GM21737 (cell line): Measurements from ENCODE around the gene CD80.

Source experiments
- ATAC-seq: cut with Tn5 transposase; IDR thresholded peaks from one replicate; pipeline ENCODE4 v1.9.1; 2021; ENCODE audit warnings: mild to moderate bottlenecking, moderate library complexity; ENCODE audit not compliant: unreplicated experiment

The CD80 gene

DNA sequence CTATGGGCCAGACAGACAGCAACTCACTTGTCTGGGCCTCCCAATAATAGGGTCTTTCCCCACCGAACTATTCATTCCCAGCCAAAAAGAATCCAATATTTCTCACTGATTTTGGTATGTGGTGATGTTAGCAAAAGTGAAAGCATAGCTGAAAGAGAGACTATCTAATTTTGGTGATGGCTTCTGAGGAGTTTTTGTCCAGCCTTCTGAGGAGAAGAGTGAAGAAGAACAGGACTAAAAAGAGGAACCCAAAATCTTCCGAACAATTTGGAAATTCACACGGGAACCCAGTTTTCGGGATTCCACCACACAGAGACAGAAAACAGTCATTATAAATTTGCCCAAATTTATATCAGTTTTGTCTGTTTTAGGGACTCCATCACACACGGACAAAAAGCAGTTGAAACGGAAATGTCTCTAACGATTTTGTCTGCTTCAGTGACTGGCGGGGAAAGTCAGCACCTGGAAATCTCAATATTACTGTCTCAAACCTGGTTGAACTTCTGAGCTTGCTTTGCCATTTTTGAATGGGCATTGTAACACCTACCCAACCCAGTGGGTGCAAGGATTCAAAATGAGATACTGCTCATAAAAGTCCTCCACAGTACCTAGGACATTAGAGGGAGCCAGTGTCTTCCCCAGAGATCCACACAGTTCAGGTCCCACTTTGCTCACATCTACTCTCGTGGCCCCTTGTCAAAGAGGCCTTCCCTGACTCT is 9.1 kb downstream of the CD80 start:
- ATAC-seq: no peak

DNA sequence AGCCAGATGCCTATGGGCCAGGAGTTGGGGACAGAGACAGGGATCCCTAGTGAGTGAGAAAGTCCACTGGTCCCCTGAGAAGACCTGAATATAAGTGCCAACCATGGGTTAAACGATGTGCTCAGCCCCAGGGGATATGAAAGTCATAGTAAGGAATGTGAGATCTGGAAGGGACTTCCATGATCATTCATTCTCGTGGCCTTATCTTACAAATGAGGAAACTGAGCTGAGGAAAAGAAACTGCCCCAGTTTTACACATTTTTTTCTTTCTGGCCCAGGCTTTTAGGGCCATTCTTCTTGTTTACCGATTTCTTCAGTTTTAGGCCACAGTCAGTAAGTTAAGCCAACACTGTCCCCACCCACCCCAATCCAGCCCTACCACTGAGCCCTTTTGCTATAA is 11.1 kb downstream of the CD80 start:
- ATAC-seq: no peak

DNA sequence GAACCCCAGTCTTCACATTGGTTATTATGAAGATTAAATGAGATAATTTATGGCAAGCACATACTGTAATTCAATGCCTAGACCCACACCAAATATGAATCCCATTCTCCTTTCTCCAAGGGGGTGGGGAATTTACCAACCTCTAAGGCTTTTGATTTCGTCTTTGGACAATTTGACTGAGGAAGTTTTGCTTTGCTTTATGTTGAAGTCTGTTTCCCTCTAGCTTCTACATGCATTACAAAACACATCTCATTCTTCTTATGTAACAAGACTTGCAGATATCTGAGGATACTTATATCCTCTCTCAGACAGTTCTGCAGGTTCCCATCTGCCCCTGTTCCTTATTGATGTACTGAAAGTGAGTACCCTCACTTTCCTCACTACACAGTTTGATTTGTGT is 12.2 kb downstream of the CD80 start:
- ATAC-seq: no peak

- ATAC-seq: no peak
These were observed 16.3 kb downstream of the CD80 start for GRCh38 chr3:119543147-119543546.

- no peak for ATAC-seq
These were observed 17.1 kb downstream of the CD80 start for GRCh38 chr3:119542168-119542767.

- ATAC-seq: no peak
These were observed 17.9 kb downstream of the CD80 start for GRCh38 chr3:119541547-119541946.

- ATAC-seq: no peak
These were observed 20.6 kb downstream of the CD80 start for GRCh38 chr3:119538772-119539171.

GRCh38 chr3:119536757-119537156 is 22.7 kb downstream of the CD80 start:
- ATAC-seq: no peak

GRCh38 chr3:119534296-119534695 is 25.1 kb downstream of the CD80 start:
- ATAC-seq: no peak

DNA sequence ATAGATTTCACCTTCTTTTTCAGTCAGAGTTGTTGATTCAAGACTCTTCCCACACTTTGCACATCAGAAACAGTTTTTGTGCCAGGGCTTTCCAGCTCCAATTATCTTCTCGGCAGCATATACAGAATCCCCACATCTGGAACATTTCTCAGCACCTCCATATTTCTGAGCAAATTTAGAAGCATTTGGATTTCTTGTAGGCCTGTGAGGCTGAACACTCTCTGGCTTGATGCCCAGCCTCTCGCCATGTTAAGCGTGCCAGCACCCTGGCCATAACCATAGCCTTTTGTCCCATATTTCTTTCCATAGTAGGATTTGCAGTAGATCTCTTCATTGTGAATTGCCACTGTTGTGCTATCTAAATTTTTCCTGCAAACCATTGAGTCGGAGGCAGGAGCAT is 28.3 kb downstream of the CD80 start:
- no peak for ATAC-seq

GRCh38 chr3:119530456-119530855 is 29.0 kb downstream of the CD80 start:
- no peak for ATAC-seq

- ATAC-seq: no peak
These were observed 29.5 kb downstream of the CD80 start for GRCh38 chr3:119529883-119530282.

GRCh38 chr3:119527714-119528113 is 31.7 kb downstream of the CD80 start:
- no peak for ATAC-seq

GRCh38 chr3:119524931-119525662 is 34.3 kb downstream of the CD80 start:
- ATAC-seq: no peak

DNA sequence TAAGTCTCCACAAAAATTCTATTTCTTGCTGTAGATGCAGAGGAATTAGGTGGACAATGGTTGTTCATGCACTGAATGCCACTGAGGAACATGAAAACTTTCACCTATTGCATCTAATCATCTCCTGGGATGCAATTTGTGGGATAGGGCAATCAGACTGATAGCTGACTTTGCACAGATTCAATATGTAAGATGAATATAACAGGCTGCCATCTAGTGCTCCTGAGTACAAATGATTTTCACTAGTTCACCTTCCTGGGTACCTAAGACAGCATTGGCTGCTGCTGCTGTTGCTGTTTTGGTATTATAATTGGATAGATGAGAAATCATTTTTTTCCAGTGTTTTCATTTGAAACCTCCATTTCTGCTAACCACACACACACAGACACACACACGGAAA is 41.4 kb downstream of the CD80 start:
- no peak for ATAC-seq

- ATAC-seq: no peak
These were observed 42.3 kb downstream of the CD80 start for GRCh38 chr3:119517112-119517511.

- ATAC-seq: no peak
These were observed 44.8 kb downstream of the CD80 start for GRCh38 chr3:119514637-119515036.

GRCh38 chr3:119510690-119511089 is 48.7 kb downstream of the CD80 start:
- ATAC-seq: no peak

- peak; percentile 56 for ATAC-seq
These were observed 51.1 kb downstream of the CD80 start for GRCh38 chr3:119508172-119508845.

DNA sequence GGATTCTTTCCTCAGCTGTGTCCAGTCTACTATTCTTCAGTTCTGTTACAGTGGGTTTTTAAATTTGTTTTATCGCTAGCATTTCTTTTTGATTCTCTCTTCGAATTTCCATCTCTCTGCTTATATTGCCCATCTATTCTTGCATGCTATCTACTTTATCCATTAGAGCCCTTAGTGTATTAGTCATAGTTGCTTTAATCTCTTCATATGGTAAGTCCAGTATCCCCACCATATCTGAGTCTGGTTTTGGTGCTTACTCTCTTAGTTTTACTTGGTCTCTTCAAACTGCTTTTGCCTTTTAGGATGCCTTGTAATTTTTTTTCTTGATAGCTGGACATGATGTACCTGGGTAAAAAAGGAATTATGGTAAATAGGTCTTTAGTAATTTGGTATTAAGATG is 52.0 kb downstream of the CD80 start:
- no peak for ATAC-seq

DNA sequence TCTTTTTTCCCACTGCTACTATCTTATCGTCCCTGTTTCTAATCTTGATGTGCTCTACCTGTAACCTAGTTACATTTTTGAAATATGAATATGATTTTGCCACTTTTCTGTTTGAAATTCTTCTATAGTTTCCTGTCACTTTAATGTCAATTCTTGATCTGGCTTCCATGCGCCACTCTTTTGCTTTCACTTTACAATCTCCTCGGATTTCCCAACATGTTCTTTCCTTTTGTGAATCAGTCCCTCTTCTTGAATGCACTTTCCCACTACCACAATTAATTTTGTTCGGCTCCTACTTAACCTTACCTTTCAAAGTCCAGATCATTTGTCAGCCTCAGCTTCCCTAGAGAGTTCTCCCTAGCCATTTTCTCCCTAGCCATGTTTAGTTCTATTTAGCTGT is 52.8 kb downstream of the CD80 start:
- no peak for ATAC-seq

- no peak for ATAC-seq
These were observed 58.5 kb downstream of the CD80 start for GRCh38 chr3:119500901-119501300.
